GM12892 (cell line): ENCODE measurements around the gene CLN6.

Source experiments
- POLR2AphosphoS5 ChIP-seq: IDR thresholded peaks from 2 replicates; pipeline ENCODE4 v1.6.1; 2011; ENCODE audit warnings: low read depth, low read length, control low read depth
- TAF1 ChIP-seq: IDR thresholded peaks from 2 replicates; pipeline ENCODE4 v1.6.1; 2011; ENCODE audit warnings: low read depth, mild to moderate bottlenecking, control low read depth, low read length, borderline replicate concordance

GRCh38 chr15:68261980-68262379 is 32.5 kb upstream of the CLN6 start:
- TF ChIP-seq TAF1 (no peak), POLR2AphosphoS5 (no peak)
